ENCODE measurements around the gene TXLNA.
"Not testable (repeated sequence)": the region's sequence is repeated elsewhere in the genome, so short reads cannot be mapped to it uniquely, and the experiment has no call there.

TXLNA gene

GRCh38 chr1:32179443-32180185 lies at the start of gene TXLNA:
TSS of gene TXLNA (plus strand) at chr1:32179675. CDS start at chr1:32180346, 671 bp downstream.
- Histone ChIP-seq H3K4me3 (ENCODE audit: low read length) (peak within 1 kb of the TSS; percentile 61), H3K27me3 (ENCODE audit: control insufficient read depth, insufficient read depth, low read length) (no peaks in the 10 kb centered on the region), H3K9me3 (ENCODE audit: control insufficient read depth, low read length) (no peaks in the 10 kb centered on the region), H3K36me3 (ENCODE audit: control insufficient read depth, insufficient read depth, low read length) (no peaks in the 10 kb centered on the region), H3K4me1 (ENCODE audit: control insufficient read depth, insufficient read depth, low read length) (peaks cover 26% of the 10 kb centered on the region), H3K9ac (ENCODE audit: low read length) (peak within 1 kb of the TSS; percentile 93)

GRCh38 chr1:32133950-32134280 lies 45.6 kb upstream of the TXLNA start:
- not testable (repeated sequence) for H3K4me3 ChIP-seq (ENCODE audit: low read length); H3K27me3 ChIP-seq (ENCODE audit: control insufficient read depth, insufficient read depth, low read length); H3K9ac ChIP-seq (ENCODE audit: low read length); H3K36me3 ChIP-seq (ENCODE audit: control insufficient read depth, insufficient read depth, low read length); H3K4me1 ChIP-seq (ENCODE audit: control insufficient read depth, insufficient read depth, low read length); H3K9me3 ChIP-seq (ENCODE audit: control insufficient read depth, low read length)

GRCh38 chr1:32137111-32137510 lies 42.4 kb upstream of the TXLNA start:
- Histone ChIP-seq H3K9me3 (ENCODE audit: control insufficient read depth, low read length) (no peaks in the 10 kb centered on the region), H3K4me3 (ENCODE audit: low read length) (no peak overlapping the region), H3K27me3 (ENCODE audit: control insufficient read depth, insufficient read depth, low read length) (no peaks in the 10 kb centered on the region), H3K4me1 (ENCODE audit: control insufficient read depth, insufficient read depth, low read length) (peaks cover 3% of the 10 kb centered on the region), H3K9ac (ENCODE audit: low read length) (no peak overlapping the region), H3K36me3 (ENCODE audit: control insufficient read depth, insufficient read depth, low read length) (no peaks in the 10 kb centered on the region)

- H3K9me3 ChIP-seq (ENCODE audit: control insufficient read depth, low read length) = no peaks in the 10 kb centered on the region
- H3K4me1 ChIP-seq (ENCODE audit: control insufficient read depth, insufficient read depth, low read length) = peaks cover 7% of the 10 kb centered on the region
- no peak overlapping the region for H3K4me3 ChIP-seq (ENCODE audit: low read length)
- H3K9ac ChIP-seq (ENCODE audit: low read length) = no peak overlapping the region
- H3K27me3 ChIP-seq (ENCODE audit: control insufficient read depth, insufficient read depth, low read length) = no peaks in the 10 kb centered on the region
- H3K36me3 ChIP-seq (ENCODE audit: control insufficient read depth, insufficient read depth, low read length) = no peaks in the 10 kb centered on the region
Observed at GRCh38 chr1:32138965-32139364, 40.5 kb upstream of the TXLNA start.

- peaks cover 7% of the 10 kb centered on the region for H3K4me1 ChIP-seq (ENCODE audit: control insufficient read depth, insufficient read depth, low read length)
- H3K9me3 ChIP-seq (ENCODE audit: control insufficient read depth, low read length) = no peaks in the 10 kb centered on the region
- H3K4me3 ChIP-seq (ENCODE audit: low read length) = no peak overlapping the region
- no peaks in the 10 kb centered on the region for H3K36me3 ChIP-seq (ENCODE audit: control insufficient read depth, insufficient read depth, low read length)
- H3K27me3 ChIP-seq (ENCODE audit: control insufficient read depth, insufficient read depth, low read length) = no peaks in the 10 kb centered on the region
- no peak overlapping the region for H3K9ac ChIP-seq (ENCODE audit: low read length)
Observed at GRCh38 chr1:32142446-32143301, 36.8 kb upstream of the TXLNA start.

GRCh38 chr1:32143302-32143695 lies 36.2 kb upstream of the TXLNA start:
- not testable (repeated sequence) for H3K4me3 ChIP-seq (ENCODE audit: low read length); H3K4me1 ChIP-seq (ENCODE audit: control insufficient read depth, insufficient read depth, low read length); H3K36me3 ChIP-seq (ENCODE audit: control insufficient read depth, insufficient read depth, low read length); H3K9ac ChIP-seq (ENCODE audit: low read length); H3K9me3 ChIP-seq (ENCODE audit: control insufficient read depth, low read length); H3K27me3 ChIP-seq (ENCODE audit: control insufficient read depth, insufficient read depth, low read length)

GRCh38 chr1:32144033-32144432 lies 35.4 kb upstream of the TXLNA start:
- Histone ChIP-seq H3K36me3 (ENCODE audit: control insufficient read depth, insufficient read depth, low read length) (no peaks in the 10 kb centered on the region), H3K4me1 (ENCODE audit: control insufficient read depth, insufficient read depth, low read length) (peaks cover 7% of the 10 kb centered on the region), H3K27me3 (ENCODE audit: control insufficient read depth, insufficient read depth, low read length) (no peaks in the 10 kb centered on the region), H3K9ac (ENCODE audit: low read length) (no peak overlapping the region), H3K9me3 (ENCODE audit: control insufficient read depth, low read length) (no peaks in the 10 kb centered on the region), H3K4me3 (ENCODE audit: low read length) (no peak overlapping the region)

GRCh38 chr1:32147799-32148198 lies 31.7 kb upstream of the TXLNA start:
- H3K4me1 ChIP-seq (ENCODE audit: control insufficient read depth, insufficient read depth, low read length); H3K9ac ChIP-seq (ENCODE audit: low read length); H3K9me3 ChIP-seq (ENCODE audit: control insufficient read depth, low read length); H3K36me3 ChIP-seq (ENCODE audit: control insufficient read depth, insufficient read depth, low read length); H3K4me3 ChIP-seq (ENCODE audit: low read length); H3K27me3 ChIP-seq (ENCODE audit: control insufficient read depth, insufficient read depth, low read length): not testable (repeated sequence)

GRCh38 chr1:32150847-32151246 lies 28.6 kb upstream of the TXLNA start:
- no peaks in the 10 kb centered on the region for H3K27me3 ChIP-seq (ENCODE audit: control insufficient read depth, insufficient read depth, low read length)
- H3K36me3 ChIP-seq (ENCODE audit: control insufficient read depth, insufficient read depth, low read length) = no peaks in the 10 kb centered on the region
- H3K9ac ChIP-seq (ENCODE audit: low read length) = no peak overlapping the region
- no peaks in the 10 kb centered on the region for H3K4me1 ChIP-seq (ENCODE audit: control insufficient read depth, insufficient read depth, low read length)
- H3K4me3 ChIP-seq (ENCODE audit: low read length) = no peak overlapping the region
- no peaks in the 10 kb centered on the region for H3K9me3 ChIP-seq (ENCODE audit: control insufficient read depth, low read length)

- H3K27me3 ChIP-seq (ENCODE audit: control insufficient read depth, insufficient read depth, low read length) = no peaks in the 10 kb centered on the region
- H3K9me3 ChIP-seq (ENCODE audit: control insufficient read depth, low read length) = no peaks in the 10 kb centered on the region
- H3K9ac ChIP-seq (ENCODE audit: low read length) = no peak overlapping the region
- H3K36me3 ChIP-seq (ENCODE audit: control insufficient read depth, insufficient read depth, low read length) = no peaks in the 10 kb centered on the region
- H3K4me3 ChIP-seq (ENCODE audit: low read length) = no peak overlapping the region
- no peaks in the 10 kb centered on the region for H3K4me1 ChIP-seq (ENCODE audit: control insufficient read depth, insufficient read depth, low read length)
Observed at GRCh38 chr1:32151319-32151787, 28.1 kb upstream of the TXLNA start.

GRCh38 chr1:32159189-32159588 lies 20.3 kb upstream of the TXLNA start:
- Histone ChIP-seq H3K36me3 (ENCODE audit: control insufficient read depth, insufficient read depth, low read length) (peaks cover 8% of the 10 kb centered on the region), H3K27me3 (ENCODE audit: control insufficient read depth, insufficient read depth, low read length) (no peaks in the 10 kb centered on the region), H3K4me3 (ENCODE audit: low read length) (no peak overlapping the region), H3K9ac (ENCODE audit: low read length) (no peak overlapping the region), H3K9me3 (ENCODE audit: control insufficient read depth, low read length) (no peaks in the 10 kb centered on the region), H3K4me1 (ENCODE audit: control insufficient read depth, insufficient read depth, low read length) (peaks cover 5% of the 10 kb centered on the region)

GRCh38 chr1:32163405-32163804 lies 16.1 kb upstream of the TXLNA start:
- no peak overlapping the region for H3K9ac ChIP-seq (ENCODE audit: low read length)
- no peak overlapping the region for H3K4me3 ChIP-seq (ENCODE audit: low read length)
- peaks cover 12% of the 10 kb centered on the region for H3K36me3 ChIP-seq (ENCODE audit: control insufficient read depth, insufficient read depth, low read length)
- H3K4me1 ChIP-seq (ENCODE audit: control insufficient read depth, insufficient read depth, low read length) = peaks cover 5% of the 10 kb centered on the region
- H3K27me3 ChIP-seq (ENCODE audit: control insufficient read depth, insufficient read depth, low read length) = no peaks in the 10 kb centered on the region
- H3K9me3 ChIP-seq (ENCODE audit: control insufficient read depth, low read length) = no peaks in the 10 kb centered on the region
